ENCODE data around the gene CRYL1. TPM values are rescaled to one million over a fixed set of nuclear protein-coding genes. Genes with fewer than 3 reads are reported as not detected.

The CRYL1 gene
- total and polyA plus RNA-seq, 4 donors: 21.9 to 72.1 (median 35.4) TPM

DNA sequence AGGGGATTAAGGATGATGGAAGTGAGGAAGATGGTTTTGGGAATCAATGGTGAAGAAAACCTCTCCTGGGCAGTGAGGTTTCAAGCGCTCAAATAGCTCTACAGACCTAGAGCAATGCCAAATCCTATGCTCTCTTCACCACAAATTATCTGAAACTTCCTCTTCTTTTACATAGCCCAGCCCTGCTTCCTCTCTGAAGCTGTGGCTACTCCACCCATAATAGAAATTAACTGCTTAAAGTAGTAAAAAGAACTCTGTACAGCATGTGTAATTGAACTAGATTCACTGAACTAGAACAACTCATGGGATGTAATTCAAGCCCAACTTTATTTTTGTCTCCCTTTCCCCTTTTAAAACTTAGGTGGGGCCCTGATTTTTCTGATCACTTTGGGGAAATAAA, 20.9 kb upstream of the CRYL1 start:
- 89 to 100% methylated on average over 1 of the region's 1 CpG for whole genome bisulfite sequencing, 2 donors
- no peak for ATAC-seq (ENCODE audit: low FRiP score)
- Histone ChIP-seq H3K27me3 (ENCODE audit: control insufficient read depth in 1 of 2, insufficient read depth in 2 of 2, low read length in 1 of 2) (no peaks in the 10 kb centered on the region), H3K4me3 (ENCODE audit: low read length in 2 of 2) (no peak overlapping the region), H3K9me3 (ENCODE audit: control insufficient read depth, low read length) (no peaks in the 10 kb centered on the region), H3K4me1 (ENCODE audit: control insufficient read depth in 1 of 2, insufficient read depth in 2 of 2, low read length in 2 of 2) (no peaks in the 10 kb centered on the region), H3K27ac (ENCODE audit: low read depth in 1 of 2, low read length in 2 of 2) (no peak overlapping the region), H3K36me3 (ENCODE audit: control insufficient read depth in 1 of 2, insufficient read depth in 2 of 2, low read length in 1 of 2) (no peaks in the 10 kb centered on the region)
- DNase-seq: no peak
- intact Hi-C loops (cut with DNase I): no loop called here

GRCh38 chr13:20544201-20544923, 18.7 kb upstream of the CRYL1 start:
- Histone ChIP-seq H3K36me3 (ENCODE audit: control insufficient read depth in 1 of 2, insufficient read depth in 2 of 2, low read length in 1 of 2) (no peaks in the 10 kb centered on the region), H3K27ac (ENCODE audit: low read depth in 1 of 2, low read length in 2 of 2) (no peak overlapping the region), H3K4me1 (ENCODE audit: control insufficient read depth in 1 of 2, insufficient read depth in 2 of 2, low read length in 2 of 2) (no peaks in the 10 kb centered on the region), H3K27me3 (ENCODE audit: control insufficient read depth in 1 of 2, insufficient read depth in 2 of 2, low read length in 1 of 2) (no peaks in the 10 kb centered on the region), H3K4me3 (ENCODE audit: low read length in 2 of 2) (no peak overlapping the region), H3K9me3 (ENCODE audit: control insufficient read depth, low read length) (no peaks in the 10 kb centered on the region)
- DNase-seq: no peak
- ATAC-seq (ENCODE audit: low FRiP score): no peak
- WGBS, 2 donors: 86 to 90% methylated on average over 7 of the region's 7 CpGs
- intact Hi-C loops (cut with DNase I): no loop called here

DNA sequence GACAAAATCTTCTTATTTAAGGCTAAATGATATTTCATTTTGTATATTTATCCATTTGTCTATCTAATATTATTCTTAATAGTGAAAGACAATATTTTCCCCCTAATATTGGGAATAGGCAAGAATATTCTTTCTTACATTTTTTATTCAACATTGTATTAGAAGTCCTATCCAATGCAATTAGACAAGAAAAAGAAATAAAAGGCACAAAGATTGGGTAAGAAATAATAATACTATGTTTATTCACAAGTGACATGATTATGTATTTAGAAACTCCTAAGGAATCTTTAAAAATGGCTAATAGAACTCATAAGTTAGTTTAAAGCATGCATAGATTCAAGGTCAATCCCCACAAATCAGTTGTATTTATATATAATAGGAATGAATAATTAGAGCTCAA, 11.3 kb upstream of the CRYL1 start:
- no peak for DNase-seq
- intact Hi-C loops (cut with DNase I): no loop called here
- no peak for ATAC-seq (ENCODE audit: low FRiP score)
- Histone ChIP-seq H3K9me3 (ENCODE audit: control insufficient read depth, low read length) (no peaks in the 10 kb centered on the region), H3K4me1 (ENCODE audit: control insufficient read depth in 1 of 2, insufficient read depth in 2 of 2, low read length in 2 of 2) (no peaks in the 10 kb centered on the region), H3K36me3 (ENCODE audit: control insufficient read depth in 1 of 2, insufficient read depth in 2 of 2, low read length in 1 of 2) (no peaks in the 10 kb centered on the region), H3K4me3 (ENCODE audit: low read length in 2 of 2) (no peak overlapping the region), H3K27ac (ENCODE audit: low read depth in 1 of 2, low read length in 2 of 2) (no peak overlapping the region), H3K27me3 (ENCODE audit: control insufficient read depth in 1 of 2, insufficient read depth in 2 of 2, low read length in 1 of 2) (peaks cover 0 to 2% of the 10 kb centered on the region in 2 donors)

DNA sequence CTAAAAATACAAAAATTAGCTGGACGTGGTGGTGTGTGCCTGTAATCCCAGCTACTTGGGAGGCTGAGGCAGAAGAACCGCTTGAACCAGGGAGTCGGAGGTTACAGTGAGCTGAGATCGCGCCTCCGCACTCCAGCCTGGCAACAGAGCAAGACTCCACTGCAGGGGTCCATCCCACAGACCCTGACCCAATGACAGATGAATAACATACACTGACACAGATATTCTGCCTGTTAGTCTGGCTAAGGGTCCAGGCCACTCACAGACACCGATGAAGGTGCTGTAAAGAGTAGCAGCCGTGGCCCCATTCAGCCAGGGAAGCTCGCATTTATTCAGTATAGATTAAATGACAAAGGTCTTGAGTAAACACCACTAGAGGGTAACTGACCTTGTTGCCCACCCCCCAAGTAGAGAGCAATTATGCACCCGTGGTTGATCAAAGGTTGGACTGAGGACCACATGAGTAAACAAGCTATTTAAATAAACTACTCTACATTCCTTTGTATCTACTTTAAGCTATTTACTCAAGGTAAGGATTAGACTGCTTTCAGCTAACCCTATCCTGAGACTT, 8.5 kb upstream of the CRYL1 start:
- no peaks in the 10 kb centered on the region for H3K36me3 ChIP-seq (ENCODE audit: control insufficient read depth in 1 of 2, insufficient read depth in 2 of 2, low read length in 1 of 2)
- ATAC-seq (ENCODE audit: low FRiP score) (no peak), DNase-seq (no peak)
- WGBS, 2 donors: 77 to 80% methylated on average over 10 of the region's 10 CpGs
- peaks cover 0 to 2% of the 10 kb centered on the region in 2 donors for H3K27me3 ChIP-seq (ENCODE audit: control insufficient read depth in 1 of 2, insufficient read depth in 2 of 2, low read length in 1 of 2)
- H3K4me3 ChIP-seq (ENCODE audit: low read length in 2 of 2): no peak overlapping the region
- H3K27ac ChIP-seq (ENCODE audit: low read depth in 1 of 2, low read length in 2 of 2): no peak overlapping the region
- intact Hi-C loops (cut with DNase I): no loop called here
- no peaks in the 10 kb centered on the region for H3K9me3 ChIP-seq (ENCODE audit: control insufficient read depth, low read length)
- no peaks in the 10 kb centered on the region for H3K4me1 ChIP-seq (ENCODE audit: control insufficient read depth in 1 of 2, insufficient read depth in 2 of 2, low read length in 2 of 2)

- no peak for DNase-seq
- no peak overlapping the region for H3K4me3 ChIP-seq (ENCODE audit: low read length in 2 of 2)
- 88 to 93% methylated on average over 2 of the region's 2 CpGs for WGBS, 2 donors
- H3K4me1 ChIP-seq (ENCODE audit: control insufficient read depth in 1 of 2, insufficient read depth in 2 of 2, low read length in 2 of 2): no peaks in the 10 kb centered on the region
- no peak overlapping the region for H3K27ac ChIP-seq (ENCODE audit: low read depth in 1 of 2, low read length in 2 of 2)
- H3K36me3 ChIP-seq (ENCODE audit: control insufficient read depth in 1 of 2, insufficient read depth in 2 of 2, low read length in 1 of 2): no peaks in the 10 kb centered on the region
- ATAC-seq (ENCODE audit: low FRiP score): no peak
- intact Hi-C loops (cut with DNase I): loop anchor here (5.0 kb wide), 1 partner anchor 39 kb away; the partner anchor contains the start of gene IFT88 (in 2 of the 2)
- H3K9me3 ChIP-seq (ENCODE audit: control insufficient read depth, low read length): no peaks in the 10 kb centered on the region
- H3K27me3 ChIP-seq (ENCODE audit: control insufficient read depth in 1 of 2, insufficient read depth in 2 of 2, low read length in 1 of 2): peaks cover 0 to 2% of the 10 kb centered on the region in 2 donors
Observed at GRCh38 chr13:20528452-20528851, 2.8 kb upstream of the CRYL1 start.

- no peak for DNase-seq
- Histone ChIP-seq H3K9me3 (ENCODE audit: control insufficient read depth, low read length) (no peaks in the 10 kb centered on the region), H3K27ac (ENCODE audit: low read depth in 1 of 2, low read length in 2 of 2) (no peak overlapping the region), H3K27me3 (ENCODE audit: control insufficient read depth in 1 of 2, insufficient read depth in 2 of 2, low read length in 1 of 2) (no peaks in the 10 kb centered on the region), H3K36me3 (ENCODE audit: control insufficient read depth in 1 of 2, insufficient read depth in 2 of 2, low read length in 1 of 2) (no peaks in the 10 kb centered on the region), H3K4me1 (ENCODE audit: control insufficient read depth in 1 of 2, insufficient read depth in 2 of 2, low read length in 2 of 2) (no peaks in the 10 kb centered on the region), H3K4me3 (ENCODE audit: low read length in 2 of 2) (peak overlapping the region in 1 of 2 donors; percentile 97)
- ATAC-seq (ENCODE audit: low FRiP score): no peak
- 39 to 43% methylated on average over 6 of the region's 6 CpGs for WGBS, 2 donors
- intact Hi-C loops (cut with DNase I): loop anchor here (5.0 kb wide), 1 partner anchor 41 kb away; the partner anchor contains the start of gene IFT88 (in 2 of the 2)
Observed at GRCh38 chr13:20526664-20527063, 1.0 kb upstream of the CRYL1 start.

GRCh38 chr13:20525144-20525600, 485 bp downstream of the CRYL1 start:
- intact Hi-C loops (cut with DNase I): loop anchor here (5.0 kb wide), 1 partner anchor 42 kb away; the partner anchor contains the start of gene IFT88 (in 2 of the 2)

DNA sequence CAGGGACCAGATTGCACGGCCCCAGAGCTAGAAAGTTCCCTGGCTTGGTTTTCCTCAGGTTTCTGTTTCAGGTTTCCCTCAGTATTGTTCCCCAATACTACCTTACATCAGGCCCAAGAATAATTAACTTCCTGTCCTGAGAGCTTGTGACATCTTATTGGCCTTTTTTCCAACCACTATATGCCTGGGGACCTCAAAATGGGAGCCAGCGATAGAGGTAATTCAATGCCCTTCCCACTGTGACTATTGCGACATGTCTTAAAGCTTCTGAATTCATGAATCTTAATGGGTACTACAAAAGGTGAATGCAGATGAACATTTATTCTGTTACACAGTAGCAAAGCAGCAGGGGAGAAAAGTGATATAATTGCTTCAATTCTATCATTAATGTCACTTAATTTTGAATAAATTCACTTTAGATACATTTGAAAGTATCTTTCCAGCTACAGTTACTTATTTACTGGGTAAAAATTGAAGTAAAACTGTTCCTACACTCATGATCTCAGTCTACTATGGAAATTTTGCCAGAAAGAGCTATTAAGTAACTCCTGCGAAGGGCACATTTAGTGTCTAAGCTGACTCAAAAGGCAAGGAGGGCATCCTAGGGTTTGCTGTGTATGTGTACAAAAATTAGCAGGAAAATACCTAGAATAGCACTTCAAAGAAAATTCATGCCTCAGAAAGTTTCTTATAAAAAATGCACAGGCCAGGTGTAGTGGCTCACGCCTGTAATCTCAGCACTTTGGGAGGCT, 4.1 kb downstream of the CRYL1 start:
- Histone ChIP-seq H3K4me1 (ENCODE audit: control insufficient read depth in 1 of 2, insufficient read depth in 2 of 2, low read length in 2 of 2) (no peaks in the 10 kb centered on the region), H3K27ac (ENCODE audit: low read depth in 1 of 2, low read length in 2 of 2) (no peak overlapping the region), H3K27me3 (ENCODE audit: control insufficient read depth in 1 of 2, insufficient read depth in 2 of 2, low read length in 1 of 2) (no peaks in the 10 kb centered on the region), H3K9me3 (ENCODE audit: control insufficient read depth, low read length) (no peaks in the 10 kb centered on the region), H3K36me3 (ENCODE audit: control insufficient read depth in 1 of 2, insufficient read depth in 2 of 2, low read length in 1 of 2) (no peaks in the 10 kb centered on the region), H3K4me3 (ENCODE audit: low read length in 2 of 2) (no peak overlapping the region)
- ATAC-seq (ENCODE audit: low FRiP score) (no peak), DNase-seq (no peak)
- WGBS, 2 donors: 93 to 97% methylated on average over 5 of the region's 5 CpGs
- intact Hi-C loops (cut with DNase I): no loop called here

More at GRCh38 chr13:20525144-20525600, 485 bp downstream of the CRYL1 start:
- Histone ChIP-seq H3K27me3 (ENCODE audit: control insufficient read depth in 1 of 2, insufficient read depth in 2 of 2, low read length in 1 of 2) (no peaks in the 10 kb centered on the region), H3K36me3 (ENCODE audit: control insufficient read depth in 1 of 2, insufficient read depth in 2 of 2, low read length in 1 of 2) (no peaks in the 10 kb centered on the region), H3K27ac (ENCODE audit: low read depth in 1 of 2, low read length in 2 of 2) (peak overlapping the region in 1 of 2 donors; percentile 18), H3K4me1 (ENCODE audit: control insufficient read depth in 1 of 2, insufficient read depth in 2 of 2, low read length in 2 of 2) (no peaks in the 10 kb centered on the region), H3K4me3 (ENCODE audit: low read length in 2 of 2) (peak overlapping the region; percentile 67 to 97), H3K9me3 (ENCODE audit: control insufficient read depth, low read length) (no peaks in the 10 kb centered on the region)
- ATAC-seq (ENCODE audit: low FRiP score): peak; percentile 63
- 0 to 1% methylated on average over 37 of the region's 37 CpGs for WGBS, 2 donors
- peak; percentile 55 to 81 for DNase-seq
